Ectodermal cell (in vitro differentiated cells): ENCODE data around the gene TULP4.

Experiments
- H3K27ac ChIP-seq: 2 replicates; pipeline ENCODE4 v1.7.0; 2013; ENCODE audit warnings: mild to moderate bottlenecking, low read depth, low read length; ENCODE audit not compliant: insufficient read depth, poor library complexity, severe bottlenecking
- H3K27me3 ChIP-seq: 2 replicates; pipeline ENCODE4 v1.7.0; 2013; ENCODE audit warnings: mild to moderate bottlenecking, low read length; ENCODE audit not compliant: insufficient read depth, control insufficient read depth, poor library complexity, severe bottlenecking
- H3K36me3 ChIP-seq: one replicate; pipeline ENCODE4 v1.7.0; 2013; ENCODE audit warnings: low read length; ENCODE audit not compliant: control insufficient read depth, insufficient read depth
- H3K4me1 ChIP-seq: one replicate; pipeline ENCODE4 v1.7.0; 2013; ENCODE audit warnings: low read length; ENCODE audit not compliant: control insufficient read depth, insufficient read depth
- H3K4me3 ChIP-seq: 2 replicates; pipeline ENCODE4 v1.7.0; 2013; ENCODE audit warnings: low read depth, low read length, control low read depth; ENCODE audit not compliant: insufficient read depth
- H3K9me3 ChIP-seq: 2 replicates; pipeline ENCODE4 v1.7.0; 2013; ENCODE audit warnings: mild to moderate bottlenecking, low read length, moderate library complexity; ENCODE audit not compliant: control insufficient read depth
- WGBS, 2 experiments: methylation state at CpG; one replicate each; pipeline ENCODE4 v1.1.7; 2013; ENCODE audit warnings: missing lambda C conversion rate in 2 of 2; 5-methylcytosine and 5-hydroxymethylcytosine counted together

Gene TULP4

DNA sequence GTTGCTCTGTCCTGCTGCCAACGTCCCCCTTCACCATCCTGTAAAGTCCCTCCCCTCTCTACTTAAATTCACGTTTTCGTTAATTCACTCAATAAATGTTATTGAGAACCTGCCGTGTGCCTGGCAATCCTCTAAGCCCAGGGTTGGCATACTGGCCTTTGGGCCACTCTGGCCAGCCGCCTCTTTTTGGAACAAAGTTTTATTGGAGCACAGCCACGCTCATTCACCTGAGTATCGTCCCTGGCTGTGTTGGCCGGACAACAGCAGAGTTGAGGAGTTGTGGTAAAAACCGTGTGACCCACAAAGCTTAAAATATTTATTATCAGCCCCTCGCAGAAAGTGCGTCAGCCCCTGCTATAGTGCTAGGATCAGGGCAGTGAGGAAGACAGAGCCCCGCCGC lies 192.9 kb downstream of the TULP4 start:
- Histone ChIP-seq H3K27ac (no peak overlapping the region), H3K4me3 (no peak overlapping the region), H3K4me1 (no peaks in the 10 kb centered on the region), H3K9me3 (no peaks in the 10 kb centered on the region), H3K36me3 (peaks cover 14% of the 10 kb centered on the region), H3K27me3 (no peaks in the 10 kb centered on the region)
- WGBS, 2 experiments = 92 to 93% methylated on average over 13 of the region's 13 CpGs

DNA sequence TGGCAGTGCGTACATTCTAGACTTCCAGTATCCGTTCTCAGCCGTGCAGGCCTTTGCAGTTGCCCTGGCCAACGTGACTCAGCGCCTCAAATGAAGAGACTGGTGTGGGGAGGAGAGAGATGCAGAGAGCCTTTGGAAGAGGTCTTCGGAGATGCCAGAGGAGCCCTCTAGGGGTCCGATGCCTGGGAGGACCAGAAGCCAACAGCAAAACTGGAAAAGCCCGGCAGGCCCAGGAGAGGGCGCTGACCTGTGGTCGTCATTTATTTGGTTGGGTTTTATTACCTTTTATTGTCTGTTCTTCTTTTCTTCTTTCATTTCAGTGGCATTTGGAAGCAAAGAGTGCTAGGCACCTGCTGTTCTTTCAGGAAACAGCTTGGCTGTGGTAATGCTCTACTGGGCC lies 194.3 kb downstream of the TULP4 start:
- H3K36me3 ChIP-seq = peaks cover 11% of the 10 kb centered on the region
- H3K27ac ChIP-seq = no peak overlapping the region
- no peaks in the 10 kb centered on the region for H3K4me1 ChIP-seq
- H3K9me3 ChIP-seq = no peaks in the 10 kb centered on the region
- no peak overlapping the region for H3K4me3 ChIP-seq
- WGBS, 2 experiments = 39 to 47% methylated on average over 10 of the region's 10 CpGs
- H3K27me3 ChIP-seq = no peaks in the 10 kb centered on the region

DNA sequence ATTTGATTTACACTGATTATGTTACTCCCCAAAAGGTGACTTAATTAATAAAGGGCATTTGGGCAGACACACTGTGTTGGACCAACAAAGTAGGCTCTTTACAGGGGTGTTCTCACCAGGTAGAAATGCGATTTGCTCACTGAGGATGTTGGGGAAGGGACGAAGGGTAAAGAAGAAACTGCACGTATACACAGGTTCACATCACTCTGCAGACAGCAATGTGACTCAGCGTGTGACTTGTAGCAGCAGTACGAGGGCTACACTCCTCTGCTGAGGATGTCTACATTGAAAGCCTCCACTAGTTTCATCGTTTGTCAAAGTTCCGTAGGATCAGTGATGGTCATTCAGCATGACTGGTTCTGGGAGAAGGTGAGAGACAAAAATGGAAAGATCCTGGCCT lies 194.9 kb downstream of the TULP4 start:
- H3K9me3 ChIP-seq = no peaks in the 10 kb centered on the region
- H3K36me3 ChIP-seq = peaks cover 9% of the 10 kb centered on the region
- H3K27ac ChIP-seq = no peak overlapping the region
- H3K4me3 ChIP-seq = no peak overlapping the region
- no peaks in the 10 kb centered on the region for H3K4me1 ChIP-seq
- WGBS, 2 experiments = 95% methylated on average over 7 of the region's 7 CpGs
- H3K27me3 ChIP-seq = no peaks in the 10 kb centered on the region

DNA sequence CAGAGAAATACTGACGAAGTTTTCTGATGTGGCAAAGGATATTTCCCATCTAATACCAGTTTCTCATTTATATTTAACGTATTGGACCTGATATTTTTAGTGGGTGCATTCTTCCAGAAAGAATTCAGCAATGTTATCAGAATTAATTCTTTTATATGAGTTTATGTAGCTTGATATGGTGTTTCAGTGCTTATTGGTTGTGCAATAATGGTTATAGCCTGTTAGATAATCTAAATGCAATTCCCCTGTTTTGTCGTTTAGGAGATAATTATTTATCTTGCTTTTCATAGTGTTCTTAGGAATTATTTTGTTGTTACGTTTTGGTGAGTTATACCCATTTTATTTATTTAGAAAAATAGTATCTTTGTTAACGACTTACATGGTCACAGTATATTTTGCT lies 196.2 kb downstream of the TULP4 start:
- H3K36me3 ChIP-seq = no peaks in the 10 kb centered on the region
- H3K27me3 ChIP-seq = no peaks in the 10 kb centered on the region
- H3K9me3 ChIP-seq = no peaks in the 10 kb centered on the region
- WGBS, 2 experiments = 97 to 100% methylated on average over 3 to 5 of the region's 5 CpGs
- H3K27ac ChIP-seq = no peak overlapping the region
- no peaks in the 10 kb centered on the region for H3K4me1 ChIP-seq
- no peak overlapping the region for H3K4me3 ChIP-seq

DNA sequence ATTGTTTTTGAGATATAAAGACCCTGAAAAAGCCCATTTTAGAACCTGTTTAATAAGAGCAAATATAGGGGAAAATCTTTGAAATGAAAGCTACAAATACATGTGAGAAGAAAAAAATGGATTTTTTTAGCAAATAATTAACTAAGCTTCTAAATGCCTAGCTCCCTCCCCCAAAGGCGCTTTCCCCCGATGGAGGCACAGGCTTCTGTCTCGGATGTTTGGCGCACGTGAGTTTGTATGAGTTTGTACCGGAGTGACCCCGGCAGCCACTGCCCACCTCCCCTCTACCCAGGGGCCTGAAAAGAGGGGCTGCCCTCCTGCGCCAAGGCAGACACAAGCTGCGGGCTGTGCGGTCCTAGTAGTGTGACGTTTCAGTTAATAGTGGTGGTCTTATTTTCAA lies 197.2 kb downstream of the TULP4 start:
- Histone ChIP-seq H3K4me1 (no peaks in the 10 kb centered on the region), H3K4me3 (no peak overlapping the region), H3K27me3 (no peaks in the 10 kb centered on the region), H3K9me3 (no peaks in the 10 kb centered on the region), H3K36me3 (no peaks in the 10 kb centered on the region), H3K27ac (no peak overlapping the region)
- 95 to 96% methylated on average over 11 of the region's 11 CpGs for WGBS, 2 experiments

DNA sequence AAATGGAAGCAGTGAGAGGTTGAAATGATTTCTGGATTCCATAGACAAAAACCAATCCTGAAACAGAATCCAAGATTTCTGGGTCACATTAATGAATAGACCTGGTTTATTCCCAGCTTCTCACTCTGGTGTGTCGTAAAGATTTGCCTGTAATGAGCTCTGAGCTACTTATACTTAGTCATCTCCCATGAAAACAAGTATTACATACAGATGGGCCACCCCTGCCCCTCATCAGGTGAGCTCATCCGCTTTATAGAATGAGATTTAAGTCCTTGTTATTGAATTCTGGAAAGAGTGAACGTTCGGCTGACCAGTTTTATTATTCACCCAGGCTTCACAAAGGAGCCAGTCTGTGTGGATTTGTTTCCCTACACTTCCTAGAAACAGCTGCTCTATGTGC lies 200.5 kb downstream of the TULP4 start:
- Histone ChIP-seq H3K27me3 (no peaks in the 10 kb centered on the region), H3K9me3 (no peaks in the 10 kb centered on the region), H3K4me3 (no peak overlapping the region), H3K36me3 (no peaks in the 10 kb centered on the region), H3K4me1 (peaks cover 3% of the 10 kb centered on the region), H3K27ac (no peak overlapping the region)
- 85 to 92% methylated on average over 4 of the region's 4 CpGs for WGBS, 2 experiments

DNA sequence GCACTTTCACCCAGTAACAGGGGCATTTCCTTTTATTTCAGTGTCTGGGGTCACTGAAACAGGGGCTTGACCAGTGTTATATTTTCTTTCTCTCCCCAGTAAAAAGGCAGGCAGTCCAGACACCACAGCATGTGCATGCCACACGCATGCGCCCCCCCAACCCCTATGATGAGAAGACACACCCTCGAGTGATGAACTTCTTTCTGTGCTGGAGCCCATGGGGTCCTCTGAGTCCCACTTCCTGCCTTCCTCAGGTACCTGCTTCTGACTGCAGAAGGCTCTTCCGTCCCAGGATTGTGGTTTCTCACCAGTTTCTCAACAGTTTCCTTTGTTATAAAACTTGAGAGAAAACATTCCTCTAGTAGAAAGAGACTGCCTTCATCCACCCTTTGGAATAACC lies 201.9 kb downstream of the TULP4 start:
- no peaks in the 10 kb centered on the region for H3K27me3 ChIP-seq
- H3K4me1 ChIP-seq = peaks cover 12% of the 10 kb centered on the region
- no peak overlapping the region for H3K27ac ChIP-seq
- no peak overlapping the region for H3K4me3 ChIP-seq
- H3K9me3 ChIP-seq = no peaks in the 10 kb centered on the region
- no peaks in the 10 kb centered on the region for H3K36me3 ChIP-seq
- WGBS, 2 experiments = 90 to 93% methylated on average over 4 of the region's 4 CpGs

DNA sequence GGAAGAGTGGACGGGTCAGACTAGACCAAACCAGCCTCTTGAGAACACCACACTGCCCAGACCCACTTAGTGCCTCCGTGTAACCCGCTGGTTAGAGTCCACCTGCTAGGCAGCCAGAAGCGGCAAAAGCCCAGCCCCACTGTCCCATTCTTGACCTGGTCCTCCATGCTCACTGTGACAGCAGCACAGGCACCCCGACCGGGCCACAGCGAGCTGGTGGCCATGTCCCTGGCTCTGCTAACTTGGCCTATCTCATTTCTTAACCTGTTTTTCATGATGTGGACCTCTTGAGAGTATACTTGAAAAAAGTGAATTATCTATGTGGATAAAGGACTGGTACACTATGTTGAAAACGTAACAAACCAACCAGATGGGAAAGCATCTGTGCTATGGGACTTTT lies 202.7 kb downstream of the TULP4 start:
- Histone ChIP-seq H3K4me1 (peaks cover 12% of the 10 kb centered on the region), H3K4me3 (no peak overlapping the region), H3K27ac (no peak overlapping the region), H3K27me3 (no peaks in the 10 kb centered on the region), H3K9me3 (no peaks in the 10 kb centered on the region), H3K36me3 (no peaks in the 10 kb centered on the region)
- WGBS, 2 experiments = 91 to 92% methylated on average over 8 of the region's 8 CpGs

DNA sequence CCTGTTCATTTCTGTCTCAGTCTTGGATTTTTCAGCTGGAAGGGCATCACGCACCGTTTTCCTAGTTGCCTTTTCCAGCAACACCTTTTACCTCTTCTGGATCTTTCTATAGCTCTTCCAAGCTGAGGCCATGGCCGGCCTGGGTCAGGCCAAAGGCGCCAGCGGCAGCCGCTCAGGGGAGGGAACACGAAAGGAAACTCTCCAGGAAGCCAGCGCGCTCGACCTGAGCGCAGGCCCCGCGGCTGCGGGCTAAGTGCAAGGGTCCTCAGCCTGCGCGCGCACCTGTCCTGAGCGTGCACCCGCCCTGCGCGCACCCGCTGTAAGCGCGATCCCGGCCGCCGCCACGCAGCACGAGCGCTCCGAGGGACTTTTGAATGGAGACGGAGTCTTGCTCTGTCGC lies 203.8 kb downstream of the TULP4 start:
- H3K9me3 ChIP-seq = no peaks in the 10 kb centered on the region
- no peaks in the 10 kb centered on the region for H3K27me3 ChIP-seq
- 94 to 96% methylated on average over 33 of the region's 33 CpGs for WGBS, 2 experiments
- H3K4me1 ChIP-seq = peaks cover 12% of the 10 kb centered on the region
- H3K27ac ChIP-seq = no peak overlapping the region
- H3K4me3 ChIP-seq = no peak overlapping the region
- H3K36me3 ChIP-seq = no peaks in the 10 kb centered on the region

DNA sequence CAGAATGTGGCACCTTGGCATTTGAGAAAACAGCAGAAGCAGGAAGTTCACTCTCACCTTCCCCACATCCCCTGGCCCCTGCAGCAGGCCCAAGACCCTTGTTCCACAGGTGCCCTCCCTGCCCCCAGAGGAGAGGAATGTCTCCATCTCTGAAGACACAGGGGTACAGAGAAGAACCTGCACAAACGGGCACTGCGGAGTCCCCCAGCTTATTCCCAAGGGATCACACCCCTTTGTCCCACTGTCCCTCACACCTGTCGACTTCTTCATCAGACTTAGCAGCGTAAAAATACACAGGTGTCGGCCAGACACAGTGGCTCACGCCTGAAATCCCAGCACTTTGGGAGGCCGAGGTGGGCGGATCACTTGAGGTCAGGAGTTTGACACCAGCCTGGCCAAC lies 204.8 kb downstream of the TULP4 start:
- Histone ChIP-seq H3K4me1 (peaks cover 12% of the 10 kb centered on the region), H3K36me3 (no peaks in the 10 kb centered on the region), H3K27me3 (no peaks in the 10 kb centered on the region), H3K27ac (no peak overlapping the region), H3K4me3 (no peak overlapping the region), H3K9me3 (no peaks in the 10 kb centered on the region)
- WGBS, 2 experiments = 92% methylated on average over 8 of the region's 8 CpGs

DNA sequence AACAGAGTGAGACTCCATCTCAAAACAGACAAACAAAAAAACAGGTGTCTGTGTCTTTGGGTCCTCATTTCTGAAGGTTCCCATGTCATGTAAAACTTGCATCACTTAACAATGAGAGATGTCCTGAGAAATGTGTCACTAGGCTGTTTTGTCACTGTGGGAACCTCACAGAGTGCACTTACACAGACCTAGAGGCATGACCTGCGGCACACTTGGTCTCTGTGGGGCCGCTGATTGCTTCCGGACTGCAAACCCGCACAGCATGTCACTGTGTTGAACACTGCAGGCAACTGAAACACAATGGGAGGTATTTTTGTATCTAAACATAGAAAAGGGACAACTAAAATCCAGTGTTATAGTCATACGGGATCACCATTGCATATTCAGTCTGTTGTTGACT lies 205.3 kb downstream of the TULP4 start:
- H3K4me3 ChIP-seq = no peak overlapping the region
- no peak overlapping the region for H3K27ac ChIP-seq
- H3K9me3 ChIP-seq = no peaks in the 10 kb centered on the region
- no peaks in the 10 kb centered on the region for H3K27me3 ChIP-seq
- WGBS, 2 experiments = 84 to 86% methylated on average over 5 of the region's 5 CpGs
- H3K36me3 ChIP-seq = no peaks in the 10 kb centered on the region
- peaks cover 12% of the 10 kb centered on the region for H3K4me1 ChIP-seq
